Right lobe of liver (tissue), 6 donors: ENCODE results near the gene SEZ6L. TPM values are rescaled to one million over a fixed set of nuclear protein-coding genes. Genes with fewer than 3 reads are reported as not detected.

ENCODE experiments used
- ATAC-seq, 4 donors: fragments of 200-7000 bp; cut with Tn5 transposase; one replicate each; pipeline ENCODE4 v1.9.1; 2020; ENCODE audit warnings: mild to moderate bottlenecking in 4 of 4, moderate library complexity in 4 of 4
- DNase-seq, 3 donors: peaks; one replicate each; pipeline ENCODE4 v3.0.0-alpha.2; 2020
- H3K27ac ChIP-seq, 3 donors: fragments of 200-600 bp; one replicate each; pipeline ENCODE4 v1.8.0; 2022
- H3K27me3 ChIP-seq, 2 donors: fragments of 200-600 bp; one replicate each; pipeline ENCODE4 v1.8.0; 2022
- H3K36me3 ChIP-seq, 4 donors: fragments of 200-600 bp; sonication (generic) in 1 of 4; one replicate each; pipeline versions ENCODE4 v1.5.1 to v1.8.0; 2017 to 2022; ENCODE audit warnings: control low read depth in 1 of 4
- H3K4me1 ChIP-seq, 4 donors: fragments of 200-600 bp; sonication (generic) in 1 of 4; one replicate each; pipeline versions ENCODE4 v1.5.1 to v1.8.0; 2017 to 2022; ENCODE audit warnings: control low read depth in 1 of 4
- H3K4me3 ChIP-seq, 3 donors: fragments of 200-600 bp; one replicate each; pipeline ENCODE4 v1.8.0; 2022
- H3K9me3 ChIP-seq, 4 donors: fragments of 200-600 bp; sonication (generic) in 1 of 4; one replicate each; pipeline versions ENCODE4 v1.5.1 to v1.8.0; 2017 to 2022; ENCODE audit warnings: control low read depth in 1 of 4
- CTCF ChIP-seq, 4 donors: fragments of 200-600 bp in 3 of 4; fragments of 450-650 bp in 1 of 4; IDR thresholded peaks; one replicate each; pipeline versions ENCODE4 v1.5.1 to v1.8.0; 2016 to 2022; ENCODE audit warnings: antibody characterized with exemption in 4 of 4, mild to moderate bottlenecking in 2 of 4
- POLR2A ChIP-seq: fragments of 450-650 bp; IDR thresholded peaks from one replicate; pipeline ENCODE4 v1.6.1; 2017; ENCODE audit warnings: antibody characterized with exemption, mild to moderate bottlenecking
- WGBS: methylation state at CpG from one replicate; pipeline ENCODE4 v1.1.6; 2018; ENCODE audit warnings: low coverage, low lambda C conversion rate; ENCODE audit not compliant: insufficient coverage; ENCODE audit errors: missing lambda C conversion rate; 5-methylcytosine and 5-hydroxymethylcytosine counted together
- intact Hi-C, 2 donors: fragments of 100-400 bp; cut with DNase I; formaldehyde crosslinking; loops; one replicate each; pipeline versions ENCODE4 v1.11.2 to v1.14.1; 2022
- total RNA-seq, 6 experiments: library from RNA; depleted of rRNA in 2 of 6; stranded (reverse); fragments of >200 nt in 2 of 6; fragmentation: NEBNext Ultra II Directional in 3 of 6; extraction: Animal tissue kit (Norgen Biotek cat#: 25700) in 3 of 6; gene quantifications; one replicate each; pipeline versions ENCODE4 v1.1.0 to v1.2.4, GENCODE V29; 2016 to 2023
- donor health status: DM: no; HTN: yes; CAD: no.
- donor health status: DM: no; HTN: no; CAD: no.
- donor health status: DM: no; HTN: no; CAD: no.
- donor health status: DM: no; HTN: yes; CAD: no.
- donor health status: DM: no; HTN: yes; CAD: no.

The SEZ6L gene
- total RNA-seq, 6 experiments from 2014 or later: 0.13 TPM; not detected in 5

GRCh38 chr22:26325641-26326040 lies 156.4 kb downstream of the SEZ6L start:
- ATAC-seq: no peak

DNA sequence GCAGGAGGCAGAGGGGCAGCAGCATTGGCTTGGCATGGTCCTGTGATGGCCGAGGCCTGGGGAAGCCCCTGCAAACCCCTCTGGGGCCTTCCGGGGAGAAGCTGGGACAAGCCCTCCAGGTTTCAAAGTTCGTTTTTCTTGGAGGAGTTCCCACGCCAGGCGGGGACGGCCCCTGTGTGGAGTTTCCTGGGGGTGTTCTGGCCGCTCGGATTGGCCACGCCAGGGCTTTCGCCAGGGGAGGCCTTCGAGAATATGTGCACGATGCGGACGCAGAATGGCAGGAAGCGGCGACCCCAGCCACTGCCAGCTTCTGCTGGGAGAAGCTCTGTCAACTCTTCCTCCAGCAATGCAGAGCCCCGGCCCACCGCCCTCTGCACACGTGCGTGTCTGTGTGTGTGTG lies 157.5 kb downstream of the SEZ6L start:
- no peak overlapping the region for H3K27ac ChIP-seq
- no peak for DNase-seq
- no peak for ATAC-seq
- H3K4me1 ChIP-seq: no peaks in the 10 kb centered on the region
- H3K4me3 ChIP-seq: no peak overlapping the region
- no peaks in the 10 kb centered on the region for H3K27me3 ChIP-seq
- TF ChIP-seq POLR2A (no peak), CTCF (IDR thresholded peaks at IDR 0.05) (no peak)
- no peaks in the 10 kb centered on the region for H3K36me3 ChIP-seq
- H3K9me3 ChIP-seq: no peaks in the 10 kb centered on the region
- intact Hi-C loops: no loop called here
- WGBS: 32% methylated on average over 12 of the region's 20 CpGs

More at GRCh38 chr22:26325641-26326040, 156.4 kb downstream of the SEZ6L start:
- H3K27me3 ChIP-seq: no peaks in the 10 kb centered on the region
- no peaks in the 10 kb centered on the region for H3K9me3 ChIP-seq
- H3K36me3 ChIP-seq: no peaks in the 10 kb centered on the region
- H3K4me1 ChIP-seq: no peaks in the 10 kb centered on the region
- WGBS: 52% methylated on average over 4 of the region's 4 CpGs
- intact Hi-C loops: no loop called here
- H3K4me3 ChIP-seq: no peak overlapping the region
- H3K27ac ChIP-seq: no peak overlapping the region
- DNase-seq: no peak
- no peak for TF ChIP-seq CTCF (IDR thresholded peaks at IDR 0.05)
- no peak for TF ChIP-seq POLR2A

DNA sequence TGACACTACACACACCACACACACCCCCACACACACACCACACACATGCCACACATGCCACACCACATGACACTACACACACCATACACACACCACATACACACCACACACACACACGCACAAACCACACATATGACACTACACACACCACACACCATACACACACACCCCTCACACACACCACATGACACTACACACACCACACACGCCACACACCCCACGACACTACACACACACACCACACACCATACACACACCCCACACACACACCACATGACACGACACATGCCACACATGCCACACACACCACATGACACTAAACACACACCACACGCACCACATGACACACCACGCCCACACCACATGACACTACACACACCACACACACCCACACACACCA lies 158.0 kb downstream of the SEZ6L start:
- no peak for TF ChIP-seq CTCF (IDR thresholded peaks at IDR 0.05)
- no peak for TF ChIP-seq POLR2A
- no peak for ATAC-seq
- WGBS: 60% methylated on average over 6 of the region's 6 CpGs
- H3K4me1 ChIP-seq: no peaks in the 10 kb centered on the region
- no peak overlapping the region for H3K4me3 ChIP-seq
- intact Hi-C loops: no loop called here
- no peaks in the 10 kb centered on the region for H3K27me3 ChIP-seq
- H3K9me3 ChIP-seq: no peaks in the 10 kb centered on the region
- no peak for DNase-seq
- no peaks in the 10 kb centered on the region for H3K36me3 ChIP-seq
- H3K27ac ChIP-seq: no peak overlapping the region

- WGBS: 68% methylated on average over 8 of the region's 8 CpGs
These were observed 159.0 kb downstream of the SEZ6L start for GRCh38 chr22:26328221-26328620.

More at GRCh38 chr22:26328221-26328620, 159.0 kb downstream of the SEZ6L start:
- Histone ChIP-seq H3K27ac (no peak overlapping the region), H3K9me3 (no peaks in the 10 kb centered on the region), H3K4me1 (no peaks in the 10 kb centered on the region), H3K4me3 (no peak overlapping the region), H3K36me3 (no peaks in the 10 kb centered on the region), H3K27me3 (no peaks in the 10 kb centered on the region)
- no peak for DNase-seq
- intact Hi-C loops: no loop called here
- TF ChIP-seq POLR2A (no peak), CTCF (IDR thresholded peaks at IDR 0.05) (no peak)
- ATAC-seq: no peak
